SU-DHL-6 (cell line): ENCODE measurements around the gene CD244.

Source experiments
- CTCF ChIP-seq: fragments of 200-600 bp; sonication (generic); IDR thresholded peaks from one replicate; pipeline ENCODE4 v1.5.1; 2017; ENCODE audit warnings: antibody characterized with exemption, mild to moderate bottlenecking, low read length, moderate library complexity; ENCODE audit not compliant: insufficient read depth, poor library complexity, severe bottlenecking
- EZH2phosphoT487 ChIP-seq: fragments of 200-600 bp; sonication (generic), shearing (Covaris generic); conservative IDR thresholded peaks from 2 replicates; pipeline ENCODE4 v1.6.1; 2018; ENCODE audit warnings: mild to moderate bottlenecking, antibody characterized with exemption, low read length, moderate library complexity, mixed read lengths

- TF ChIP-seq CTCF (no peak), EZH2phosphoT487 (no peak)
Observed at GRCh38 chr1:160799641-160800040, 63.0 kb downstream of the CD244 start.
